ENCODE measurements around the gene ADCYAP1R1. TPM values are rescaled to one million over a fixed set of nuclear protein-coding genes. Genes with fewer than 3 reads are reported as not detected.
A peak's percentile ranks its signal among the peaks of the same experiment; 100 is the strongest.

Gene ADCYAP1R1
- total and polyA plus RNA-seq, 2 of the 8 experiments (the other 6 are each of a cell fraction or from before 2014, with no cell fraction given): 14.4 to 14.6 TPM

GRCh38 chr7:31058688-31059087, 6.6 kb downstream of the ADCYAP1R1 start:
- H3K23ac ChIP-seq (ENCODE audit: insufficient read length): no peak overlapping the region
- no peak overlapping the region for H3K56ac ChIP-seq (replicated peaks; ENCODE audit: insufficient read length, low read depth, low read length)
- H3K9me3 ChIP-seq (ENCODE audit: insufficient read depth in 2 of 2, low read depth in 1 of 2, low read length in 1 of 2): no peaks in the 10 kb centered on the region
- no peak overlapping the region for H2AK5ac ChIP-seq (ENCODE audit: low read depth, low read length)
- no peak for FAIRE-seq
- H4K20me1 ChIP-seq (replicated peaks in 1 of 2; ENCODE audit: control insufficient read depth in 1 of 2, insufficient read depth in 2 of 2, low read length in 2 of 2): peaks cover 3 to 19% of the 10 kb centered on the region in 2 experiments
- no peak overlapping the region for H4K5ac ChIP-seq (ENCODE audit: insufficient read length, low read depth, low read length)
- WGBS, 2 experiments (ENCODE audit: extremely low coverage in 1 of 2, insufficient coverage in 1 of 2, insufficient read length in 1 of 2, insufficient replicate concordance in 2 of 2, low coverage in 1 of 2, low lambda C conversion rate in 2 of 2, missing lambda C conversion rate in 1 of 2): 91% methylated on average over 3 of the region's 3 CpGs; no CpG with 5 or more reads in 1 of the 2 experiments
- H2BK15ac ChIP-seq (ENCODE audit: low read length): no peak overlapping the region
- H4K8ac ChIP-seq (ENCODE audit: extremely low read depth, insufficient read depth, low read length): no peak overlapping the region
- H3K79me1 ChIP-seq (ENCODE audit: low read depth, low read length): 0 out of 2 replicates have a peak, but pooled peaks cover 2% of the 10 kb centered on the region
- H2BK5ac ChIP-seq (ENCODE audit: low read depth, low read length): no peak overlapping the region
- H2BK20ac ChIP-seq (ENCODE audit: low read length): no peak overlapping the region
- no peak overlapping the region for H3K4me3 ChIP-seq (ENCODE audit: extremely low read depth in 1 of 4, insufficient read depth in 2 of 4, low read depth in 3 of 4, low read length in 4 of 4)
- no peak for TF ChIP-seq SAP30 (IDR thresholded peaks at IDR 0.05; ENCODE audit: insufficient read depth, insufficient replicate concordance, low read length)
- 0 out of 2 replicates have a peak, but pooled peaks have one; percentile 17 for TF ChIP-seq KDM1A (IDR thresholded peaks at IDR 0.05; ENCODE audit: borderline replicate concordance, low read length)
- no peak for TF ChIP-seq EZH2 (IDR thresholded peaks at IDR 0.05; ENCODE audit: low read depth, low read length, severe bottlenecking)
- no peak for TF ChIP-seq SP4 (IDR thresholded peaks at IDR 0.05; ENCODE audit: low read length)
- H3K23me2 ChIP-seq (ENCODE audit: low read depth, low read length): no peaks in the 10 kb centered on the region
- H3K4me1 ChIP-seq (replicated peaks in 1 of 4; ENCODE audit: control insufficient read depth in 3 of 4, insufficient read depth in 4 of 4, low read length in 3 of 4): peaks cover 0 to 8% (median 5%) of the 10 kb centered on the region in 4 experiments; a peak in 5 of 7 replicates
- H3K36me3 ChIP-seq (ENCODE audit: control insufficient read depth in 2 of 4, insufficient read depth in 4 of 4, low read length in 3 of 4): no peaks in the 10 kb centered on the region
- DNase-seq (ENCODE audit: low read depth in 1 of 2, low spot score in 2 of 2): no peak
- CTCF ChIA-PET (ENCODE audit: partially characterized antibody): interaction anchor here (1.0 to 52.0 kb wide), 10 partner anchors 1 to 84 kb away, joined by 3 to 880 read pairs (median 22); partner anchors contain the start of gene ADCYAP1R1
- H2AFZ ChIP-seq (ENCODE audit: low read length): no peak overlapping the region
- H3K9ac ChIP-seq (replicated peaks in 1 of 4; ENCODE audit: extremely low read depth in 1 of 4, low read depth in 3 of 4, low read length in 3 of 4): no peak overlapping the region
- H3K79me2 ChIP-seq (ENCODE audit: control insufficient read depth in 1 of 2, insufficient read depth in 2 of 2, low read length in 2 of 2): peaks cover 0 to 3% of the 10 kb centered on the region in 2 experiments; a peak in 1 of 4 replicates
- H3K18ac ChIP-seq (ENCODE audit: extremely low read depth, low read length): no peak overlapping the region
- H3K14ac ChIP-seq (ENCODE audit: insufficient read length): no peak overlapping the region
- no peak overlapping the region for H2BK120ac ChIP-seq (replicated peaks; ENCODE audit: low read depth, low read length)
- POLR2A ChIA-PET (ENCODE audit: partially characterized antibody): interaction anchor here (1.6 kb wide), 1 partner anchor 64 kb away, joined by 6 read pairs; no protein-coding TSS in a partner anchor
- H4K91ac ChIP-seq (replicated peaks; ENCODE audit: insufficient read length, low read length): no peak overlapping the region
- no peak overlapping the region for H3K4ac ChIP-seq (replicated peaks; ENCODE audit: insufficient read length, low read depth, low read length)
- H3K4me2 ChIP-seq (ENCODE audit: insufficient read depth in 1 of 2, low read depth in 2 of 2, low read length in 2 of 2): no peak overlapping the region
- H2BK12ac ChIP-seq (ENCODE audit: low read depth, low read length): no peak overlapping the region
- H3K27me3 ChIP-seq (replicated peaks in 1 of 4; ENCODE audit: control insufficient read depth in 3 of 4, extremely low read depth in 1 of 4, insufficient read depth in 3 of 4, low read length in 3 of 4): peaks cover 0 to 7% (median 6%) of the 10 kb centered on the region in 4 experiments; a peak in 5 of 7 replicates
- H3K27ac ChIP-seq (ENCODE audit: low read depth, low read length): no peak overlapping the region
